Right hindlimb (tissue), 1 donor: ENCODE results near the gene CEP44.
"Not testable (repeated sequence)": the region's sequence is repeated elsewhere in the genome, so short reads cannot be mapped to it uniquely, and the experiment has no call there.

ENCODE experiments used
- DNase-seq: peaks from one replicate; pipeline ENCODE4 v3.0.0-alpha.2; 2018

The CEP44 gene

GRCh38 chr4:174332741-174333493, 49.2 kb downstream of the CEP44 start:
- DNase-seq = no peak

- no peak for DNase-seq
Measured at GRCh38 chr4:174334628-174335027, 50.9 kb downstream of the CEP44 start.

GRCh38 chr4:174340714-174341113, 57.0 kb downstream of the CEP44 start:
- DNase-seq = no peak

GRCh38 chr4:174349156-174349555, 65.4 kb downstream of the CEP44 start:
- no peak for DNase-seq

DNA sequence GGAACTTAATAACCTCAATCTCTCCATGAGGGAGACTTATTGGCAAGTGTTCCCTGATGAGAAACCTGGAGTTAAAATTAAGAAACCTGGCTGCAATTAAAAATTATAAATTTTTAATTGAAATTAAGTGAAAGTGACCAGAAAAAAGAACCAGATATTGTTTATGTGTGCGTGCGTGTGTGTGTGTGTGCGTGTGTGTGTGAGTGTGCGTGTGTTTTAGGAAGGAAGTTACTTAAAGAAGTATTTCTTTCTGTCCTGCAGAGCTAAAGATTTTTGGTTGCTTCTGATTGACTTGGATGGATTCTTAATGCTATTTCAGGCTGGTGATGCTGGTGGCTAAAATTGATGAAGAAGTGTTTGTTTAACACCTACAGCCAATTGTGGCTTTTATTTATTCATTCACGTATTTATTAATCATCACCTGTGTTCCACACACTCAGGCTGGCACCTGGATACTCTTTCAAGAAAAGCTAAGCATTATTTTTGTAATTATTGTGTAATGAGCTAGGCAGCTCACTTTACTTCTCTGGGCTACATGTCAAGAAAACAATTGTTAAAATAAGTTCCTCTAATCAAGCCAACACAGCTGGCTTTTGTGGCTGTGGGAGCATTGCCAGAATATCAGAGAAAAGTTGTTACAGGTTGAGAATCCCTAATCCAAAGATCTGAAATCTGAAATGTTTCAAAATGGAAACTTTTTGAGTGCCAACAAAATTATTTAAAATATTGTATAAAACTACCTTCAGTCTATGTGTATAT, 68.5 kb downstream of the CEP44 start:
- no peak for DNase-seq

- DNase-seq = no peak
Measured at GRCh38 chr4:174357321-174357720, 73.6 kb downstream of the CEP44 start.

GRCh38 chr4:174358410-174358809, 74.7 kb downstream of the CEP44 start:
- DNase-seq = no peak

- no peak for DNase-seq
Measured at GRCh38 chr4:174358829-174359228, 75.1 kb downstream of the CEP44 start.

- no peak for DNase-seq
Measured at GRCh38 chr4:174362340-174362739, 78.6 kb downstream of the CEP44 start.

DNA sequence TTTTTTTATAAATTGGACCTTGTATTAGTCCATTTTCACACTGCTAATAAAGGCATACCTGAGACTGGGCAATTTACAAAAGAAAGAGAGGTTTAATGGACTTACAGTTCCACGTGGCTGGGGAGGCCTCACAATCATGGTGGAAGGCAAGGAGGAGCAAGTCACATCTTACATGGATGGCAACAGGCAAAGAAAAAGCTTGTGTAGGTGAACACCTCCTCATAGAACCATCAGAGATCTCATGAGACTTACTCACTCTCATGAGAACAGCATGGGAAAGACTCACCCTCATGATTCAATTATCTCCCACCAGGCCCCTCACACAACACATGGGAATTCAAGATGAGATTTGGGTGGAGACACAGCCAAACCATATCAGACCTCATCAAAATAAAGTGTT, 80.1 kb downstream of the CEP44 start:
- not testable (repeated sequence) for DNase-seq

DNA sequence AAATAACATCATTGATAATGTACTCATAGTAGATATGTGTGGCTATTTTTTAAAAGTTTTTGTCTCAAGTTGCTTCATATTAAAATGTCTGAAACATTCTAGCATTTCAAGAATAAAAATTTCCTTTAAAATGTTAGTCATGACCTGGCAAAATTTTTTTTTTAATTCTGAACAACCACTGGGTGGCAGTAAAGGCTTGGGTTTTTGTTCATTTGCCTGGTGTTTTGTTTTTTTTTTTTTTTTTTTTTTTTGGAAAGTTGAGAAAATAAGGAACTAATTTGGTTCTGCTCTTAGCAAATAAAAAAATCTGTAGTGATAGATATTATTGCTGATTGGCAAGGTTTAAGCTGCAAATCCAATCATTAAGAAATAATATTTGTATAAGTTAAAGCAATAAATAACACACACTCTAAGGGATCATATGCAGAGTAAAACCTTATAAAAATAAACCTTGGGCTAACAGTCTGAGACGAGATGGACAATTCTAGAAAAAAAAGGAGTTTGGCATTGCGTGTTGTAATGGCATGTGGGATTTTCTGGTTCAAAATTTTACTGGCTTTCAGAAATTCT, 81.4 kb downstream of the CEP44 start:
- DNase-seq = no peak

GRCh38 chr4:174369985-174370384, 86.3 kb downstream of the CEP44 start:
- DNase-seq = no peak

DNA sequence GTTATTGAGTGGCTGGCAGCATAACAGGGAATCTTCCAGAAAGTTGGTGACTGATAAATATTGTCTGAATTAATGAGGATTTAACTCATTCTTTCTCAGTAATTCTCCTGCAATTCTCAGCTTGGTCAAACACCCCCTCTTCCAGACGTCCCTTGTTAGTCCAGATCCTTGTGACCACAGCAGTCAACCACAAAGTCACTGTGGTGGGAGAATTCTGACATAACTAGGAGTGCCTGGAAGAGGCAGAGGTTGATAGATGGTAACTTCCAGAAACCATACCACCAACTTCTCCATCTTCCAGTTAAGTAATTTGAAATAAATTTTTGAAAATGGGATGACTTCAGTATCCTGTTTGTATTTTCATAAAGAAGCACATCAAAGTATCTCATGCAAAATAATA, 90.1 kb downstream of the CEP44 start:
- DNase-seq = no peak

- DNase-seq = no peak
Measured at GRCh38 chr4:174375422-174375821, 91.7 kb downstream of the CEP44 start.

DNA sequence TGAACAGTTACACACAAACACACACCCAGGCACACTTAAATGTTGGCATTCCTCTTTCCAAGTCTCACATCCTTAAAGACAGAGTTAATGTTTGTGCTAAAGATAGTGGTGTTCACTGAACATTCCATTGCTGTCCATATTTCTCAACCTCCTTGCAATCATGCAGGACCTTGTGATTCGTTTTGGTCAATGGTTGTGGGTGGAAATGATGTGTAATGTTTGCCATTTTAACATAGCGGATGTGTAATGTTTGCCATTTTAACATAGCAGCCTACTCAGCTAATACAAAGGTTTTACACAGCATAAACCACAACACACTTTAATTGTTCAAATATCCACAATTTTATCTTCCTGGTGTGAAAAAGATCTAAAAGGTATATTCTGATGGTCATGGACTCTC, 93.9 kb downstream of the CEP44 start:
- DNase-seq = no peak

GRCh38 chr4:174378951-174379350, 95.2 kb downstream of the CEP44 start:
- DNase-seq = no peak

DNA sequence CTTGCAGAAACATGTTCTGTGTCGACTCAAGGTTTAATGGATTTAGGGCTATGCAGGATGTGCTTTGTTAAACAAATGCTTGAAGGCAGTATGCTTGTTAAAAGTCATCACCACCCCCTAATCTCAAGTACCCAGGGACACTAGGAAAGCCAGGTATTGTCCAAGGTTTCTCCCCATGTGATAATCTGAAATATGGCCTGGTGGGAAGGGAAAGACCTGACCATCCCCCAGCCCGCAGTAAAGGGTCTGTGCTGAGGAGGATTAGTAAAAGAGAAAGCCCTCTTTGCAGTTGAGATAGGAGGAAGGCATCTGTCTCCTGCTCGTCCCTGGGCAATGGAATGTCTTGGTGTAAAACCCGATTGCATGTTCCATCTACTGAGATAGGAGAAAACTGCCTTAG, 96.5 kb downstream of the CEP44 start:
- DNase-seq = not testable (repeated sequence)

DNA sequence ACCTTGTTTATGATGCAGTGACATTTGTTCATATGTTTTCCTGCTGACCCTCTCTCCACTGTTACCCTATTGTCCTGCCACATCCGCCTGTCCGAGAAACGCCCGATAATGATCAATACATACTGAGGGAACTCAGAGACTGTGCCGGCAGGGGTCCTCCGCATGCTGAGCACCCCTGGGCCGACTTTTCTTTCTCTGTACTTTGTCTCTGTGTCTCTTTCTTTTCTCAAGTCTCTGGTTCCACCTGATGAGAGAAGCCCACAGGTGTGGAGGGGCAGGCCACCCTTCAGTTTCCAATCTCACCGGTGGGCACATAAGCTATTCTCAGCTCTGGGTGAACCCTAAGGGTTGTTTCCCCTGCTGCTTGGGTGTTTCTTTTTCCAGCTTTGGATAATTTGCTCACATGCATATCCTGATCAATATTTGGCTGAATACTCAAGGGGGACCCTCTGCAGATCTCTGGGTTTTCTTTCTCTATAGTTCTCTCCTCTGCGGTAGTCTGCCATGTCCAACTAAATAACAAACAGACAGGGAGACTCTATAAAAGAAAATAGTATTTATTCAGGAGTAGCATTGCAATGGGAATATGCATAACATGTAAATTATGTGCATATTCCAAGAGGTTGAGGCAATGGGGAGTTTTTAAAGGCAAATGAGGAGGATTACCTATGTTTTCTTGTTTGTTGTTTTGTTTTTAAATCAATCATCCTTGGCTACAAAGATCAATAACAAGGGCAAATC, 97.2 kb downstream of the CEP44 start:
- DNase-seq = no peak

DNA sequence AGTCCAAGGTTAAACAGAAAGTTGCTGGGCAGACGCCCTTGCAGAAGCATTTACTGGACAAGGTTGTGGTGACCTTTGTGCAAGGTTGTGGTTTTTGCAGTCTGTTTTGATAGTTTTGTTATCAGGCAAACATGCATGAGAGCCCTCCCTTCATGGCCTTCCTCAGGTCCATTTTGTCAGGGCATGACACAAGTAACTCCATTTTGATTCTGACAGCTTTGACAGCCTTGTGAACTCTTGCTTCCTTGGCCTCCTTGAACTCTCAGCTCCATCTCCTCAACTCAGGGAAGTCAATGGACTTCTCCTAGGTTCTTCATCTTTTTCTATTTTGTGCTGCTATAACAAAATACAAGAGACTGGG, 97.7 kb downstream of the CEP44 start:
- DNase-seq = no peak
